GM12864 (cell line): ENCODE data around the gene SCNN1G.
"Not testable (repeated sequence)": the region's sequence is repeated elsewhere in the genome, so short reads cannot be mapped to it uniquely, and the experiment has no call there.

Experiments
- DNase-seq: peaks from one replicate; pipeline ENCODE4 v3.0.0-alpha.2; 2011; ENCODE audit warnings: low read depth
- H3K4me3 ChIP-seq: 2 replicates; pipeline ENCODE4 v1.5.1; 2011; ENCODE audit warnings: mild to moderate bottlenecking, low read depth, low read length, control low read depth
- TF ChIP-seq, protein P1 (sequence below): IDR thresholded peaks from 2 replicates; pipeline ENCODE4 v1.5.1; 2011; ENCODE audit warnings: low read depth, mild to moderate bottlenecking, moderate library complexity, low read length, control low read depth, inconsistent platforms; ENCODE audit errors: missing control alignments

Gene SCNN1G

GRCh38 chr16:23141500-23141899 is 41.0 kb upstream of the SCNN1G start:
- no peak overlapping the region for H3K4me3 ChIP-seq
- no peak for DNase-seq
- TF ChIP-seq, protein P1, sequence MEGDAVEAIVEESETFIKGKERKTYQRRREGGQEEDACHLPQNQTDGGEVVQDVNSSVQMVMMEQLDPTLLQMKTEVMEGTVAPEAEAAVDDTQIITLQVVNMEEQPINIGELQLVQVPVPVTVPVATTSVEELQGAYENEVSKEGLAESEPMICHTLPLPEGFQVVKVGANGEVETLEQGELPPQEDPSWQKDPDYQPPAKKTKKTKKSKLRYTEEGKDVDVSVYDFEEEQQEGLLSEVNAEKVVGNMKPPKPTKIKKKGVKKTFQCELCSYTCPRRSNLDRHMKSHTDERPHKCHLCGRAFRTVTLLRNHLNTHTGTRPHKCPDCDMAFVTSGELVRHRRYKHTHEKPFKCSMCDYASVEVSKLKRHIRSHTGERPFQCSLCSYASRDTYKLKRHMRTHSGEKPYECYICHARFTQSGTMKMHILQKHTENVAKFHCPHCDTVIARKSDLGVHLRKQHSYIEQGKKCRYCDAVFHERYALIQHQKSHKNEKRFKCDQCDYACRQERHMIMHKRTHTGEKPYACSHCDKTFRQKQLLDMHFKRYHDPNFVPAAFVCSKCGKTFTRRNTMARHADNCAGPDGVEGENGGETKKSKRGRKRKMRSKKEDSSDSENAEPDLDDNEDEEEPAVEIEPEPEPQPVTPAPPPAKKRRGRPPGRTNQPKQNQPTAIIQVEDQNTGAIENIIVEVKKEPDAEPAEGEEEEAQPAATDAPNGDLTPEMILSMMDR = no peak

- TF ChIP-seq, protein P1 = no peak
- DNase-seq = no peak
- no peak overlapping the region for H3K4me3 ChIP-seq
Measured at GRCh38 chr16:23141959-23142740, 40.4 kb upstream of the SCNN1G start.

DNA sequence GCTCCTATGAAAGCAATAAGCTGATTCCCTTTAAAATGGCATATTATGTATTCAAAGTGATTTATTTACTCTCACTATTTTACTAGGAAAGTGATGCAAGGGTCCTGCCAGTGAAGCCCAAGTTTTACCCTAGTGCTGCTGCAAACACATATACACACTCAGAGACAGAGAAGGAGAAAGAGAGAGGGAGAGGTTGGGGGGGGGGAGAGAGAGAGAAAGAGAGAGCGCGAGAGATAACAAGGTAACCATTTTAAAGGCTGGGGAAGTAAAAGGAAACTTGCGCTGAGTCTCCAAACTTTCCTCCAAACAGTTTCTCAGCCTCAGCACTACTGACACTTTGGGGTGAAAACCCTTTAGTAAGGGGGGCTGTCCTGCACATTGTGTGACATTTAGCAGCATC is 39.2 kb upstream of the SCNN1G start:
- no peak for DNase-seq
- H3K4me3 ChIP-seq = no peak overlapping the region
- TF ChIP-seq, protein P1 = no peak

DNA sequence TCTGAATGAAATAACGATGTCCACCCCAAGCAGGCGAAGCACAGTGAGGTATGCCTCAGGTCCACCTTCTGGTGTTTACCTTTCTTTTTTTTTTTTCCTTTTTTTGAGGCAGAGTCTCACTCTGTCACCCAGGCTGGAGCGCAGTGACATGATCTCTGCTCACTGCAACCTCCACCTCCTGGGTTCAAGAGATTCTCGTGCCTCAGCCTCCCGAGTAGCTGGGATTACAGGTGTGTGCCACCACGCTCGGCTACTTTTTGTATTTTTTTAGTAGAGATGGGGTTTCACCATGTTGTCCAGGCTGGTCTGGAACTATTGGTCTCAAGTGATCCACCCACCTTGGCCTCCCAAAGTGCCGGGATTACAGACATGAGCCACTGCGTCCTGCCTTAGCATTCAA is 38.2 kb upstream of the SCNN1G start:
- not testable (repeated sequence) for DNase-seq, H3K4me3 ChIP-seq

DNA sequence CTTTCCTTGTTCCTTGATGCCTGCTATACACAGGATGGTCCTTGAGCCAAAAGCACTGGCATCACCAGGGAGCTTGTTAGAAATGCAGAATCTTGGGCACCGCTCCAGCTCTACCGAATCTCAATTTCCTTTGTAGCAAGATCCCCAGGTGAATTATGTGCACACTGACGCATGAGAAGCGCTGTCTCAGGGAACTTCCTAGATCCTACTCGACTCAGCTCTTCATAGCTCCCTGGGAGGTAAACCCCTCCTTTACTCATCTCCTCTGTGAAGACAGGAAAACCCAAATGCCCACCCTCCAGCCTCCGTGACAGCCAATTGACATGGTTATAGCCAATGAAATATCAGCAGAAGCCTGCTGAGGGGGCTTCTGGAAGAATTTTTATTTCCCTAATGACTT is 37.4 kb upstream of the SCNN1G start:
- H3K4me3 ChIP-seq = no peak overlapping the region

GRCh38 chr16:23145608-23146007 is 36.9 kb upstream of the SCNN1G start:
- DNase-seq = no peak
- TF ChIP-seq, protein P1 = no peak
- H3K4me3 ChIP-seq = no peak overlapping the region

More for the DNA sequence above, 37.4 kb upstream of the SCNN1G start:
- TF ChIP-seq, protein P1 = no peak
- DNase-seq = no peak

GRCh38 chr16:23146877-23147601 is 35.5 kb upstream of the SCNN1G start:
- TF ChIP-seq, protein P1 = no peak
- no peak overlapping the region for H3K4me3 ChIP-seq
- DNase-seq = no peak
